Stimulated activated CD8-positive, alpha-beta memory T cell treated with anti-CD3 and anti-CD28 coated beads, Interleukin-4, amount 100 ng/mL, for 24 hours (primary cell): ENCODE data around the gene DCAF4.
"Not testable (repeated sequence)": the region's sequence is repeated elsewhere in the genome, so short reads cannot be mapped to it uniquely, and the experiment has no call there.

Source experiments
- DNase-seq: peaks from one replicate; pipeline ENCODE4 v3.0.0-alpha.2; 2020; ENCODE audit warnings: low read depth

DCAF4 gene

DNA sequence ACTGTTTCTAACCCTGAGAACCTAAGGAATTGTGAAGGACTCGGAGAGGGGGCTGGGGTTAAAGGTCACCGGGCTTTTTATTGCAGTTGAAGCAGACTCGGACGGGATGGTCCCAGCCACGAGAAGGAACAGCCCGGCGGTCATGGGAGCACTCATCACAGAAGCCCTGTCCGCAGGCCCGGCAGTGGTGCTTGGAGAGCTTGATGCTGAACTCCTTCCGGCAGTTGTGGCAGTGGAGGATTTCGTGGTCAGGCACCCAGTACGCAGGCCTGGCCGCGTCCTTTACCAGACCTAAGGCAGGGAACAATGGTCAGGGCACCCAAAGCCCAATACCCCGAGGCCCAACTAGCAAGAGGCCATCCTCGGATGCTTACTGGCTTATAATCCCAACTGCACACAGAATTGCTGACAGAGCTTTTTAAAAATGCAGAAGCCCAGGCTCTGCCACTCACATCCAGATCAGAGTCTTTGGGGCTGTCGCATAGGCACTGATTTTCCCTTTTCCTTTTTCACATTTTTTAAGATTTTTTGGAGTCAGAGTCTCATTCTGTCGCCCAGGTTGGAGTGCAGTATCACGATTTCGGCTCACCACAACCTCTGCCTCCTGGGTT, 44.7 kb downstream of the DCAF4 start:
- no peak for DNase-seq

DNA sequence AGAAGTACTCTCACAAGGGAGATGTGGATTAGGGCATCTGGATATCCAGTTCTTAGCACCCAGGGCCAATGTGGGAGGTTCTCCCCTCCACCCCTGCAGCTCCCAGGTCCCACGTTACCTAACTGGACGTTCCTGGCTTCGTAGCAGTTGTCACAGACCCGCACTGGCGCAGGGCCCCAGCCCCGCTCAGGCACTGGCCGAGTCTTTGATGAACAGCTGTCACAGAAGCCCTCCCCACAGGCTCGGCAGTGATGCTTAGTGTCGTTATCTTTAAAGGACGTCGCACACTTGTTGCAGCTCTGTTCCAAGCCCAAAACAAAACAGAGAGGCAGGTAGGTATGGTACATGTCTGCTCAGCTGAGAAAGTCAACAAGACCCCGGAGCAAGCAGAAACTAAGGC, 48.4 kb downstream of the DCAF4 start:
- no peak for DNase-seq

DNA sequence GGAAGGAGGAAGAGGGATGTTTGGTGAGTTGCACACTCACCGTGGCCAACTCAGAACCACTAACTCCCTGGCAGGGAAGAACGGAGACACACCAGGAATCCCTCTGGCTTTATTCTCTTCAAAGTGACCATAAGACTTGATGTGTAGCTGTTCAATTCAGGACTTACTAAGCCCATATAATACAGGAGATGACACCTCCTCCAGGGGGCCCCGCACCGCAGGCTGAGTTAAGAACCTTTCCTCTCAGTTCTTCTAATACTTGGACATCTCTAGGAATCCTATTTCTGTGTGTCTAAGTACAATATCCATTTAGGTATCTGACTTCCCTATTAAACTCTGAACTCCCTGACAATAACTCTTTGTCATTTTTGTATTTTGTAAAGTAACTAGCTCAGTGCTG, 49.5 kb downstream of the DCAF4 start:
- no peak for DNase-seq

DNA sequence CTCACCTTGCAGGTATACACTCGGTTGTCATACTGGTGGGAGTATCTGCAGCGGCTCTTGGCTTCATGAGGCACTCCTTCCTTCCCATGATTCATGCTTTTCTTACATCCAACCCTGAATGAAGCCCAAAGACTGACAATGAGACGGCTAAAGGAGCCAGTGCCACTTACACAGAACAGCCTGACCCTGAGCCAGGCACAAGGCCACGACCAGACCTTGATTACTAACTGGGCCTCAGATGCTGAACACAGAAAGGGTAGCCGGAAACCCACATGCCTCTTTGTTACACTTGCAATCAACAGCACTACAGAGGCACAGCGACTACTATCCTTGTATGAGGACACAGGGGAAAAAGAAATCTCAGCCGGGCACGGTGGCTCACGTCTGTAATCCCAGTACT, 52.6 kb downstream of the DCAF4 start:
- no peak for DNase-seq

DNA sequence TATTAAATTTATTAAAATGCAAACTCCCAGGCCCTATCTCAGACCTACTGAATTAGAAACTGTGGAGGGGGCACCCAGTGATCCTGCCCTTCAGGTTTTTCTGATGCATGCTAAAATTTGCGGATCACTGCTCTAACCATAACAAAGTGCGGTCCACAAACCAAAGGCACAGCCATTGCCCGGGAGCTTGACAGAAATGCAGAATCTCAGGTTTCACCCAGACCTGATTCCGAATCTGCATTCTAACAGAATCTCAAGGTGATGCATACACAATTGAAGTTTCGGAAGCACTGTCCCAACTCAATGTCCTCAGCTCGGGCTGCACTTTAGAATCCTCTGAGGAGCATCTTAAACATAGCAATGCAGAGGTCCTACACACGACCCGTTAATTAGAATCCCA, 54.6 kb downstream of the DCAF4 start:
- DNase-seq, result no peak

DNA sequence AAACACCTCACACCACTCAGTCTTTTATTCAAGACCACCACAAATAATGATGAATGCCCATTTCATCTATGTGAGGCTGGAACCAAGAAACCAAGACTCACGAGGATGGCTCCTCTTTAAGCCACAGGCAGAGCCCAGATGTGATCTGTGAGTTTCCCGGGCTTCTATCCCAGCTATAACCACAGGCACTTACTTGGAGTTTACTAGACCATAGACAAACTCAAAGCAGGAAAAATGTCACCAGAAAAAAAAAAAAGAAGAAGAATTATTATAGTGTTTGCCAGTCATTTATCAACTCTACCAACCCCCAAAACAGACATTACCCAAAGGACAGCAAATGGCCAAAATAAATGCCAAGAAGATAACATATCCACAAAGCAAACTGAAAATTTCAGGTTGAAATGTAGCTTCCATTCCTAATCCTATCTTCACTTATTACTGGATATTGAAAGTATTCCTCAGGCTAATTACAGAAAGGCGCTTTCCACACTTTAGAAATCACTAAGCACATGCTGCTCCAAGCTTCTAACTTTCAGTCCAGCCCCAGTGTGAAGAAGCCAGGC, 56.0 kb downstream of the DCAF4 start:
- DNase-seq, result no peak

DNA sequence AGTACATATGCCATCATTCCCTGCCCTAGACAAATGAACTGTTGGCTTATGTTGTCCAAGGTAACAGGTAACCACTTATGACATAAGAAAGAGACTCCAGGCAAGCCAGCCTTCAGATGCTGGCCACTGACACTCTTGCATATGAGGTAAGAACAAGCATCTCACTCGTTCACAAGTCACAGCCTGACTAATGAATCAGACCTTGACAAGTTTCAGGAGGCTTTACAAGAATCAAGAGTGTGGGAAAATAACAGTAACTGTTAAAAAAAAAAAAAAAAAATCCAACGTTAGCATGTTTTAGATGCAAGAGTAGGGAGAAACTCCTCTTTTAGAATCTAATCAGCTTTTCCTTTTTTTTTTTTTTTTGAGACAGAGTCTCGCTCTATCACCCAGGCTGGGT, 60.0 kb downstream of the DCAF4 start:
- no peak for DNase-seq

DNA sequence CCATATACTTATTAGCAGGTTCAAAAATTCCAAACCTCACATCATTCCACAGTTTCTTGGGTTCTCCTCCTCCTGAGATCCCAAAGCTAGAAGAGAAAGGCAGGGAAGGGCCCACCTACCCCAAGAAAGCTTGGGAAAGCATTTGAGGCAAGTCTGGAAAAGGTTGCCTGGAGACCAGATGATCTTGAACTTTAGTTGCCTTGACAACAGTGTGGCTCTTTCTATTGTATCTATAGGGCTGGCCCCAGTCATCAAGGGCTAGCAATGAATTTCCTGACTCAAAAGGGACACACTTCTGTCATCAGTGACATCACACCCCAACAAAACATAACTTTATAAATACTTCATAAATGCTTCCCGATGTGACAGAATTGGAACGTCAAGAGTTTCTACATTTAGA, 60.6 kb downstream of the DCAF4 start:
- no peak for DNase-seq

DNA sequence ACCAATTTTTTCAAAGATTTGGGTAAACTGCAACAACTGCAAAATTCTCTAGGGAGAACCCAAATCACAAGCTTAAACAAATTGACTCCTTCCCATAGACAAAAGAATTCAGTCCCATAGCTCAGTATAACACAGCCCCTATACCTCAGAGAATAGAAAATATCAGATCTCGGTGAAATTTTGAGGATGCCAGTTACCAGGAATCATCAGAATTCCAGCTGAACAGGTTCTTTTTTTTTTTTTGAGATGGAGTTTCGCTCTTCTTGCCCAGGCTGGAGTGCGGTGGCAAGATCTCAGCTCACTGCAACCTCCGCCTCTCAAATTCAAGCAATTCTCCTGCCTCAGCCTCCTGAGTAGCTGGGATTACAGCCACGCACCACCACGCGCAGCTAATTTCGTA, 63.9 kb downstream of the DCAF4 start:
- no peak for DNase-seq

DNA sequence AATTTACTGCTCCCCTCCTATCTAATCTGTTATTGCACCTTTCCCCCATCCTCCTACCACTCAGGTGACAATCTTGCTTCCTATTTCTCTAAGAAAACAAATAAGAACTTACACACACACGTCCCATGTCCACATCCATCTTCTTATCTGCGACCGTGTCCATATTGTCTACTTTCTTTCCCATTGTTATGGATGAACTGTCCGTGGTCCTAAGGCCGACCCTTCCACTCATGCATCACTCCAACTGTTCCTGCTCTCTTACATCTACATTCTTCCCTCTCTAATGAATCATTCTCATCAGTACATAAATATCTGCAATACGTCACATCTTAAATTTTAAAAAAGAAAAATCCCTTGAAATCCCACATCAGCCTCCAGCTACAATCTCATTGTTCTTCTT, 70.7 kb downstream of the DCAF4 start:
- DNase-seq, result no peak

DNA sequence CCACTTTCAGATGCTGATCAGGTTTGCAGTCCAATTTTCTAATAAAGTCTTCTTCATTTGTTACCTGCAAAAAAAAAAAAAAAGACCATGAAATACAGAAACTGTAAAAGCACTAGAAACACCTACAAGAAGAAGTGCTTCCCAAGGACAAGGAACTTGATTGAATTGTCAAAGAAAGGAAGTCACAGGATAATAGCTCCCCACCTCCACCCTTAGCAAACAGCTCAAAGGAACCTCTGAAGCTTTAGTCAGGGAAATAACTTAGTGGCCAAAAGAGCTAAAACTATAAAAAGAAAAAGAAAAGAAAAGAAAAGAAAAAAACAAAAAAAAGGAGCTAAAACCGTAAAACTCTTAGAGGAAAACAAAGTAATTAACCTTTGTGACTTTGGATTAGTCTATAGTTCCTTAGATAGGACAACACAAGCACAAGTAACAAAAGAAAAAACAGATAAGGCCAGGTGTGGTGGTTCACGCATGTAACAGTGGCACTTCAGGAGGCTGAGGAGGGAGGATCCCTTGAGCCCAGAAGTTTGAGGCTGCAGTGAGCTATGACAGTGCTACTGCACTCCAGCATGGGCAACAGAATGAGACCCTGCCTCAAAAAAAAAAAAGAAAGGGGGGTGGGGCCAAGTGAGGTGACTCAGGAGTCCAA, 72.1 kb downstream of the DCAF4 start:
- no peak for DNase-seq

DNA sequence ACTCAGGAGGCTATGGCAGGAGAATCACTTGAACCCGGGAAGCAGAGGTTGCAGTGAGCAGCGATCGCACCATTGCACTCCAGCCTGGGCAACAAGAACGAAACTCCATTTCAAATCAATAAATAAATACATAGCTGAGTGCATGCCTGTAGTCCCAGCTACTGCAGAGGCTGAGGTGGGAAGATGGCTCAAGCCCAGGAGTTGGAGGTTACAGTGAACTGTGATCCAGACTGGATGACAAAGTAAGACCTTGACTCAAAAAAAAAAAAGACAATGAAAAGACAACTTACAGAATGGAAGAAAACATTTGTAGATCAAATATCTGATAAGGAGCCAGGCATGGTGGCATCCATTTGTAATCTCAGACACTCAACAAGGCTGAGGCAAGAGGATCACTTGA, 73.1 kb downstream of the DCAF4 start:
- DNase-seq, result no peak

DNA sequence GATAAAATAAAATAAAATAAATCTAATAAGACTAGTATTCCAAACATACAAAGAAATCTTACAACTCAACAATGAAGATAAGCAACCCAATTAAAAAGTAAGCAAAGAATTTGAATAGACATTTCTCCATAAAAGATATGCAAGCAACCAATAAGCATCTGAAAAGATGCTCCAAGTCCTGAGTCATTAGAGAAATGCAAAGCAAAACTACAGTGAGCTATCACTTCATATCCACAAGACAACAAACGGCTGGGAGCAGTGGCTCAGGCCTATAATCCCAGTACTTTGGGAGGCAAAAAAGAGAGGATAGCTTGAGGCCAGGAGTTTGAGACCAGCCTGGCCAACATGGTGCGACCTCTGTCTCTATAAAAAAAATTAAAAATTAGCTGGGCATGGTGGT, 73.8 kb downstream of the DCAF4 start:
- no peak for DNase-seq

DNA sequence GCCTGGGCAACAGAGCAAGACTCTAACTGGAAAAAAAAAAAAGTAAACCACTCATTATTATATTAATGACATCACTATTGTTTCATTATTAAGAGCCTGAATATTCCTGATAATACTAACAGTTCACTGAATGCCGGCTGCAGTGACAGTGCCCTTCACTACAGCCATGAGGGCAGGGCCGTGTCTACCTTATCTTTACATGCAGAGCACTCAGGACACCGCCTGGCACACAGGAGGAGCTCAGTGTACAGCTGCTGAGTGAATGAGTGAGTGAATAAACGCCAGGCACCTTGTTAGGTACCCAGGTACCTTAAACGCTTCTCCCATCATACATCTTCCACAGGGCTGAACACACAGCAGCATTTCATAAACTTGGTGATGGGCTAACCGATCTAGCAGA, 77.4 kb downstream of the DCAF4 start:
- DNase-seq, result no peak

DNA sequence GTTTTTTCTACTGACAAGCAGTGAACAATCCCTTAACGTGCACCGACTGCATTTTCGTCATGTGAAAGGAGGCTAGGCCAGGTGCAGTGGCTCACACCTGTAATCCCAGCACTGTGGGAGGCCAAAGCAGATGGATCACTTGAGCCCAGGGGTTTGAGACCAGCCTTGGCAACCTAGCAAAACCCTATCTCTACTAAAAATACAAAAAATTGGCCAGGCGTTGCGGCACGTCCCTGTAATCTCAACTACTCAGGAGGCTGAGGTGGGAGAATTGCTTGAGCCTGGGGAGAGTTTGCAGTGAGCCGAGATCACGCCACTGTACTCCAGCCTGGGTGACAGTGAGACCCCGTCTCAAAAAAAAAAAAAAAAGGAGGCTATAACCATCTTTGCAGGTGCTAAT, 78.4 kb downstream of the DCAF4 start:
- DNase-seq, result not testable (repeated sequence)

DNA sequence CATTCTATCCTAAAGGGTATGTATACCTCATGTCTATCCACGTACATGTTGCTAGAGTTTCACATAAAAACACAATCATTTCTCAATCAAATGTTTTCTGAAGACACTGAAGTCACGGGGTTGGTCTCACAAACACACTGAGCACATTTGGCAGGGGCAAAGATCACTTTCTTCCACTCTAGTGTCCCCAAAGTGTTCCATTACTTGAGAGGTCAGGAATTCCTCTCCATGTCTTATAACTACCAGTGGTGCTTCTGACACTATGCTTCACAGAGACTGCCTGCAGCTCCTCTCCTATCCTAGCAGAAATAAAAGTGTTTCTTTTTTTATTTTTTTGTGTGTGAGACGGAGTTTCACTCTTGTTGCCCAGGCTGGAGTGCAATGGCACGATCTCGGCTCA, 81.6 kb downstream of the DCAF4 start:
- no peak for DNase-seq

DNA sequence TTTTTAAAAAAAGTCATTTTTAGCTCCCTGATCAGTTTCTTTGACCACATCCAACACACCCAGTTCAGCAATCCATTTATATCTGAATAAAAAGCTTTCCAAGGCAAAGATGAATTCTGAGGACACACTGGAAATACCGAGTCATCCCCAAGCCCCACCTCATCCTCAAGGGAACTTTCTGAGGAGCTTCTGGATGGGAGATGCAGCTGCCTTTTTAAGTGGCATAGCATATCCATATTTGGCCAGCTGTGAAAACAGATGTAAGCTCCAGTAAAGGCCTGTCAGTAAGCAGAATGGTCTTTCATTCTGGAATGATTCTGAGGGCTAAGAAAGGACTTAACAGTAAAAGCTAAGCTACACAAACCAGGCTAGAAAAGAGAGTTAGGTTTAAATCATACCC, 82.2 kb downstream of the DCAF4 start:
- DNase-seq, result no peak
